NCI-H524 treated with DMSO at 0.1 percent for 48 hours (cell line): ENCODE measurements around the gene HAO1.

ENCODE experiments used
- DNase-seq: peaks from one replicate; lab custom pipeline; 2025; lab: John Stamatoyannopoulos, UW

HAO1 gene

DNA sequence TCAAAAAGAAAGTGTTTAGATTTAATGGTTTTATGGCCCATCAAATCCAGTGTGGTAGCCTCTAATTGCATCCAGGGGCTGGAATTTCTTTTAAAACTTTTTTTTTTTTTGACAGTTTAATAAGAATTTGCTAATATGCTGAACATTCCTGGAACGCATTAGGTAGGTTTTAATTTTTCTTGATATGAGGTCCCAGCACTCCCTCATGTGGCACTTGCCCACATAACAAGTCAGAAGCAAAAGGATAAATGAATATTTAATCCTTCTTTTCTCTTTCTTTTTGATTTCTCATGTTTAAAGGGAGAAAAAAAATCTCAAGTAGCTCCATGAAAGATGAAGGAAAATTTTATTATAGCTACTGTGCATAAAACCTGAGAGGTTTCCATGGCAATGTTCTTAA, 13.5 kb downstream of the HAO1 start:
- no peak for DNase-seq

DNA sequence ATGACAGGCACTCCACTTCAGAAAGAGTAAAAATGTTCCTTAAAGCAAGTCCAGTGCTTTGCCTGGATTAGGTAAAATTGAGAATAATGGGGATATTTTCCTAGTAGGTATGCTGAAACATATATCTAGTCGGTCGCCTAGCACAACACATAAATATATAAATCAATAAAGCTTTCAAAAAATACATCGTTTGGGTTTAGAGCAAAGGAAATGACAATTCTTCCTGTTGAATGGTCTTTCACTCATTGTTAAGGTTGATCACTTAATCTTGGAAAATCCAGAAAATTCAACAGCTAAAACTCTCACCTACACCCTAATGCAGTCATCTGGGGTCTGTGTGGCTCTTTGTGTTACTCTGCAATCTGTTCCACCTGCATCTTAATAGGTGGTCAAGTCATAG, 13.9 kb downstream of the HAO1 start:
- no peak for DNase-seq

DNA sequence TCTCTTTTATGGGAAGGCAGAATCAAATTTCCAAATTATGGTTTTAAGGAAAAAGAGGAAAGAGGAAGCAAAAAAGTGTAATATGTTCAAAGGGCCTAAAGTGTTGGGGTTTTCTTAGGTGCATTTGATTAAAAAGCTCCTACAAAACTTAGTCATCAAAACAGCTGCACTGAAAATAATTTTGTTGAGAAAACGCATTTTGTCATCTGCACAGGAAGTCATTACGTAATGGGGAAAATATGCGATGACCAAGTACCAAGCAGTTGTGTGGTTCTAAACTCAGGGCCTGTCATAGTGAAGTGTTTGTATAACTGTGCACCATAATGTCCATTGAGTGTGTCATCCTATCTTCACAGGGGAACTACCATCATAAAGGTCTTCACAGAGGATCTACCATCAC, 15.6 kb downstream of the HAO1 start:
- DNase-seq, result no peak

DNA sequence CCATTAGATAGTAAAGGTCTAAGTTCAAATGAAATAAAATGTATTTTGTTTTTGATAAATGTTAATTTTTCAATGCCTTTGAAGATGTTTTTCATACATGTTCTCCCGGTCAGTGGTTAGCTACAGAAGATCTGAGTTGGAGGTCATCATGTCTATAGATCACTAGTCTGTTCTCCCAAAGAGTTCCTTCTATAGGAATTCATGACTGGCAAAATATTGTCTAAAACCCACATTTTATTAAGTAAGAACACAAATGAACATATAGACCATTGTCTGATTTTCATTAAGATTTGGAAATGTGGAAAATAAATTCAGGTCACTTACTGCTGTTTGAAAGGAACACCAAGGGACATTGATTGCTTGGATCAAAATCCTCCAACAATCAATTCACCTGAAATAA, 23.6 kb downstream of the HAO1 start:
- no peak for DNase-seq

DNA sequence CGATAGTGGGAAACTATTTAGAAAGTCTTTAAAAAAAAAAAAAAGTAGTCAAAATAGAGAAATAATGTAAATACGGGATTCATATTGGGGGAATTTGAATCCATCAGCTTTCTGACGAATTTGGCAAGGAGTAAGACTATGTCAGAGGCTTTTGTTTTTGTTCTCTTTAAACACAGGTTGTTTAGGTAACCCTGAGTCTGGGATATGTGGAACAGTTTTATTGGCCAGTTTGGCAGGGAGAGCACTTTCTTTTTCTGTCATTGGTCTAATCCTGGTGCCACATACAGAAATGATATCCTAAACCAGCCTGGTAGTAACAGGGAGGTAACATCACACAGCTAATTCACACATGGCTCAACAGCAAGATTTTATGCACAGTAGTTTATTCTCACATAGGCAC, 27.7 kb downstream of the HAO1 start:
- no peak for DNase-seq

DNA sequence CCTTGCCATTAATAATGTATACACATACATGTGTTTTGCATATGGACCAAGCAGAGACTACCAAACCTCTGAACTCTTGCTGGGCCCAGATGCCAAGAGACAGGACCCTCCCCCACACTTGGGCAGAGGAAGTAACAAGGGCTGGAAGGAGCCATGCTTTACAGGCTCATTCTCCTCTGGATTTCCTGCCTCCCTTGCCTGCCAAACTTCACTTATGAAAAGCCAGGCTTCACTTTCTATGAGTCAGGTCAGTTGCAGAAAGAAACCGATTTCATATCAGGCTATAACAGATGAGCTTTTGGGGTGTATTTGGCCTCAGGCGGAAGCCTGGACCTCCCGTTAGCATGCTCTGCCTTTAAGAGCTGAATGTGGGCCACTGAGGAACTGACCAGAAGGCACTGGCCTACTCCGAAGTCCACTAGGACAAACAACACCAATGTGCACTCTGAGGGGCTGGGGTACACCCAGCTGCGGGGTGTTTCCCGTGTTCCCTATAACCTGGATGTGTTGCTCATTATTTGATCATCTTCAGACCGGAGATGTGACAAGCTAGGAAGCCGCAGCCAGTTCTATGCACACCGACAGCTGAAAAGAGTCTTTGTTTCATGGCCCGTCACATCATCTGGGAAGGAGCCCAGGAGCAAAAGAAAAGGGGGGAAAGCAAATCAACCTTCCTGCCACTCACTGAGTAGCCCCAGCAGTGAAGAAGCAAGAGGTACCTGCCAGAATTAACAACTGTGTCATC, 28.5 kb downstream of the HAO1 start:
- DNase-seq, result no peak

DNA sequence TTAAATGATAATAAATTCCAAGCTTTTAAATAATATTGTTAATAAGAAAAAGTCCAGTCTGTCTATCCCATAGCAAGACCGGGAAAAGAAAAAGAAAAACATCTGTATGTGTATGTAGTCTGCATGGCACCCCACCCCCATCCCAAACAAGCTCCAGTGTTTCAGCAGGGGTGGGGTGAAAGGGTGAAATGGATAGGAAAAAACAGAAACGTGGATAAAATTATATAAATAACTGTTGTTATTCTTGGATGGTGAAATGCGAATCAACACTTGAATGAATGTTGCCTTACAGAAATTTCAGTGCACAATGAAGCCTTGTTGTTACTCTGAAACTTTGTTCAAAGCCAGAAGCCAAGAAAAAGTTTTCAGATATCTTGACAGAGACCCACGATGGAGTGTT, 31.4 kb downstream of the HAO1 start:
- DNase-seq, result no peak

DNA sequence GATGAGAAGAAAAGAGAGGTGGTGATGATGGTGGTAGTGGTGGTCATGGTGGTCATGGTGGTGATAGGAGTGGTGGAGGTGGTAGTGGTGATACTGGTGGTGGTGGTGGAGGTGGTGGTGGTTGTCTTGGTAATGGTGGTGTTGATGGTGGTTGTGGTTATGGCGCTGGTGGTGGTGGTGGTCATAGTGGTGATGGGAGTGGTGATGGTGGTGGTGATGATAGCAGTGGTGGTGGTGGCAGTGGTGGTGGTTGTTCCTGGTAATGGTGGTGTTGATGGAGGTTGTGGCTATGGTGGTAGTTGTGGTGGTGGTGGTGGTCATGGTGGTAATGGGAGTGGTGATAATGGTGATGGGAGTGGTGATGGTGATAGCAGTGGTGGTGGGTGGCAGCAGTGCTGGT, 36.8 kb downstream of the HAO1 start:
- DNase-seq, result no peak

DNA sequence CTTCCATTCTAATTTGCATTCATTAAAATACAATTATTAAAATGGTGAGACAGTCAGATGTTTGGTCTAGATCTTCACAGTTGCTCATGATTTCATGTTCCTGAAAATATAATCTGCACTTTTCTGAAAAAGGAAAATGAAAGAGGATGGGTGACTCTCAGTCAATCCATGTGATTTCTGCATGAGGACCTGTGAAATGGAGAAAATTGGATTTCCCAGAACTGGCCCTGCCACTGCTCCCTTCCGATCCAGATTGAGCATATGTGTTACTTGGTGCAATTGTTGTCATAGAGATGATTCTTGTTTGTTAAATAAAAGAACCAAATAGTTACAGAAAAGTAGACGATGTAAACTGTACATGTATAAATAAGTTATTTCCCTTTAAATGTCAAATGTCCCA, 37.4 kb downstream of the HAO1 start:
- DNase-seq, result no peak

DNA sequence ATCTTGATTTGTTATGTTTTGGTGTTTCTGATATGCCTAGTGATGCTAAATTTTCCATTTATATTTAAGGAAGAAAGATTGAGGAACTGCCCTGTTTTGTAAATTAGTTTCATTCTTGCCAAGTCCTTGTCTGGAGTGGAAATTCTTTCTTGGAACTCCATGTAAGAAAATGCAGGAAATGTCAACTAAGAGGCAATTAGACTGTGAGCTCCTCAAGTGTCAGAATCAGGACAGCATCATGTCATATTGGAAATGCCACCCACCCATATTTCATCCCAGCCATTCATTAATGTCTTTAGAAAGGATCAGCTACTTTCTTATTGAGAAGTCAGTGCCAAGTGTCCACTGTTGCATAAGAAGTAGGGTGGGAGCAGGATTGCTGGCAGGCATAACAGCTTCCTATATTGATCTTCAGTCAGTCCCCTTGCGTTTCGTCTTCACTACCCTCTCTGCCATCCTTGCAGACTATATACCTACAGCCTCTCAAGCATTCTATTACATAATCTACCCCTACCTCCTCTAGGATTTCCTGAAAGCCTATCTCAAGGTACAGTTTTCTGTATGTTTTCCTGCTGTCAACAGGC, 42.4 kb downstream of the HAO1 start:
- no peak for DNase-seq

DNA sequence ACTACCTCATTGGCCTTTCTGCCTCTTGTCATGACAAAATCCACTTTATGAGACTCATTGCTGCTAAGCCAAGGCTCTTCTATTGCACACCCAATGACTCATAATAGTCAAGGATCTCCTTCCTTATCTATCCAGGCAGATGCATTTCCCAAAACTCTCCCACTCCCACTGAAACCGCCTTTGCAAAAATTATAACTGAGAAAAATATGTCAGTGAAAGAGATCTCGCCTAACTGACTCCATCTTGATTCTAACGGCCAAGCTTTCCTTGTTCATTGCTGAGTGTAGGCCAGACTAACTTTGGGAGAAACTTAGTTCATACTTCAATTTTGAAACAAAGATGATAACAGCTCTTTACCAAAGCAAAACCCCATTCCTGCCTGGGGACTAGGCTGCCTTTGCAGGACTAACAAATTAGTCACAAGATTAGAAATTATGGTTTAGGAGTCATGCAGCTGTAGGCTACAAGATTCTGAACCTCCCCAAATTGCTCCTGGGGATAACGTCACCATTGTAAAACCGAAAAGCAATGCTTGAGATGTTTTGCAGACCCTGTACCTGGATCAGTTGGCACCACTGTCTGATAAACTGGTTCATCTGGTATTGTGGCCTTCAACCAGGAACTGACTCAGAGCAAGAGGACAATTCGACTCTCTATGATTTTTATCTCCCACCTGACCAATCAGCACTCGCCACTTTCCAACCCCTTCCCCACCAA, 47.1 kb downstream of the HAO1 start:
- DNase-seq, result no peak

DNA sequence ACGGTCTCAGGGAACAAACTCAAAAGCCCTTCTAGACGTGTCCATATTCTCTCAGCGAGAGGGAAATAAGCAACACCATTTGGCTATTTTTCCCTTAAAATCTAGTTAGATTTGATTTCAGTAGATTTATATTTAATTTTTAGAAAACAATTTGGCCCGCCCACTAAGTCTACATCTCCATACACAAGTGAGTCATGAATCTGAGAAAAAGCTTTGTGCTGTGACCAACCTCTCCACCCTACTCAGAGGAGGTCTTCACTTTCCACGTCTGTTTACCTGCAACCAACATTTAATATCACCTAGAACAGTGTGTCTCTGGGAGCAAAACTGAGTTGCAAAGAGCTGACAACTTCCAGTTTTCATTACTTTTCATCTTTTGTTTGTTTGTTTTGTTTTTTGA, 48.6 kb downstream of the HAO1 start:
- no peak for DNase-seq

DNA sequence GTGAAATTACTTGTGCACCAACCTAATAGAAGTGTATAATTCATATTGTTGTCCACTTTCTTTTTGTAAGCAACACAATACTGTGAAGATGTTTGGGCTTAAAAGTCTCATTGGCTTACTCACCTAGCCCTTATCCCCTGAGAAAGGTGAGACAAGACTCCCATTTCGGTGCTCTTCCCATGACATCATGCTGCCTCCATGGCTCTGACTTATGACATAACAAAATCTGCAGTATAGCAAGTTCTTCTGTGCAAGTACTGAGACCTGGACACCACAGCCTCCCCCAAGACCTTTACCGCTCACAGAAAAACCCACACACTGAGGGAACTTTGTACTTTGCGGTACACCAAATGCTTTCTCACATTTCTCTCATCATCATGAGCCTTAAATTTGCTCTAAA, 50.5 kb downstream of the HAO1 start:
- no peak for DNase-seq

DNA sequence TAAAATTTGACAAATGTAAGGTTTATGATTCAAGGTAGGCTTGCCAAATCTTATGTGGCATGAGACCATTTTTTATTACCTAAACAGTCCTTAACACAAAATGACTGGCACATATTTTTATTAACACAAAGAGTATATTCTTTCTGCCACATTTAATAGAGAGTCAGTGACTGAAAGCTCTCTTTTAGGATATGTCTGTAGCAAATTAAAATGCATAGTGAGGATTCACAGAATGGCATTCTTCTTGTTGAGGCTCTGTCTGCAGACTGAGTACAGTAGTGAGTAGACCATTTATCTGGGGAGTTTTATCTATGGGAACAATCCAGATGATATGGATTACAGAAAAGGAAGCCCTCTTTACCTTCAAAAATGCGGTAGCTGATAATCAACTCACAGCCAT, 56.5 kb downstream of the HAO1 start:
- no peak for DNase-seq

DNA sequence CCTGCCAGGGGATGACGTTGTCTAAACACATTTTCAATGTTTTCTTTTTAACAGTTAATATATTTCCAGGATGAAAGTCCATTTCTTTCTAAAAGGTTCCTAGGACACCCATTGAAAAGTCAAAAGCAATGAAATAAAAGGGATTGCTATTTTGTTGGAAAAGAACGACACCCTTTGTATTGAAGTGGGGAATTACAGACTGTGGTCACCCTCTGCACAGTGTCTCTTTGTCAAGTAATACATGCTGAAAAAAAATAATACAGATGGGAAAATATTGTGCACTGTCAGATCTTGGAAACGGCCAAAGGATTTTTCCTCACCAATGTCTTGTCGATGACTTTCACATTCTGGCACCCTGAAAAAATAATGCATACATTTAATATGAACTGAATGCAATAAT, 56.9 kb downstream of the HAO1 start:
- no peak for DNase-seq

DNA sequence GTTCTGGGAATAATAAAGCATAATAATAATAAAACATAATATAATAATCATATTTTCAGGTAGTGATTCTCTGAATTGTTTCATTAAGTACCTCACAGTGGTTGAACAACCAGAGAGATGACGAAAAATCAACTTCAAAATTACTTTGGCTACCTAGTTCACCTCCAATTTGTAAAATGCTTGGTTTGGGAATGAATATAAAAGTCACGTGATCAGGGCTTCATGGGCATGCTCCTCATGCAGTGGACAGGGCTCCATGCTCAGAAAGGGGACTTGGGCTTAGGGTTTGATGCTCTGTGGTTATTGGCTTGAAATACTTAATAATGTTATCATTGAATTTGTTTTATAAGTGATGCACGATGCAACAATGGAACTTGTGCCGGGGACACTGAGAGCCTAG, 58.2 kb downstream of the HAO1 start:
- DNase-seq, result no peak

DNA sequence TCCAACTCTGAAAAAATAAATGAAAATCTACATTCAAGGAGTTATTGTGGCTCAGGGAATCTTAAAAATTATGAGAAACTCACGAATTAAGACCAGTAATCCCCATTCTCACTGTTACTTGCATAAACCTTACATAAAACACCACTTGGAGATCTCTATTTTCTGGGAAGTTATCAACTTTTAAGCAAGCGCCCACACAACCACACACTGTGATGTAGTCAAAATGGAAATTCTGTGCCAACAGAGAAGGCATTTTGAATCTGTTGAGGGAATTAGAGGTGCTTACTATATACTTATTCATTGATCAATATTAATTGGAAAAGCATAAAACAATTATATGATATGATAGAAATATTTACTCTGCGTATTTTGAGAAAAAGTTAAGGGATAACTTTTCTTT, 58.7 kb downstream of the HAO1 start:
- no peak for DNase-seq

DNA sequence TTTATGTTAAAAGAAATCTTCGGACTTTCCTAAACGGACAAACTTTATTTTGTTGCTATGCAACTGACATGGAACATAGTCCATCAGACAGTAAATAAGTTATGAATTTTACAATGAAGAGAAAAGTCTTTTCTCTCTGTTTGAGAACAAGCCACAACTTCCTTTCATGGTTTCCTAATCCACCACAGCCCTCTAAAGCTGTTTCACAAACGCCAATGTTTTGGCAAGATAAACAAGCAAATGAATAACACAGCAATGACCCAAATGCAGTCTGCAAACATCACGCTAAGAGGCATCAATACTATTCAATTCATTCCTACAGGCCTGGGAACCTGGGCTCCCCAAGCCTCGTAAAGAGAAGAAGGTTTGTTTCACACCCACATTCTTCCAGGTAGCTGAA, 60.4 kb downstream of the HAO1 start:
- DNase-seq, result no peak

DNA sequence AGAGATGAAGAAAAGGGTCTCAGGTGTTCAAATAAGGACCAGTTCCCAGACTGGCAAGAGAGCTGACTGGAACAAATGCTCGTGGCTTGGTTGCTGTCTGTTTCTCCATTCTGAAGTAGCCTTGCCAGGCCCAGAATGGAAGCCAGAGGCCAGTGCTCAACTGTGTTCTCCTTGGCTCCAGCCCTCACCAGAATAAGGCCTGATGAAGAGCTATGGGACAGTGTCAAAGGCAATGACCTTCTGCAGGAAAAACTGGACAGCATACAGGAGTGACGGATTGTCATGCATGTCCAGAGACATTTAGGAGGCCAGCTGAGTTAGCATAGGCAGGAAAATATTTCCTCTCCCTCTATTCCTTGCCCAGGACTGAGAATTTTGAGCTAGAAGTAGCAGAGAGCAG, 72.2 kb downstream of the HAO1 start:
- no peak for DNase-seq

DNA sequence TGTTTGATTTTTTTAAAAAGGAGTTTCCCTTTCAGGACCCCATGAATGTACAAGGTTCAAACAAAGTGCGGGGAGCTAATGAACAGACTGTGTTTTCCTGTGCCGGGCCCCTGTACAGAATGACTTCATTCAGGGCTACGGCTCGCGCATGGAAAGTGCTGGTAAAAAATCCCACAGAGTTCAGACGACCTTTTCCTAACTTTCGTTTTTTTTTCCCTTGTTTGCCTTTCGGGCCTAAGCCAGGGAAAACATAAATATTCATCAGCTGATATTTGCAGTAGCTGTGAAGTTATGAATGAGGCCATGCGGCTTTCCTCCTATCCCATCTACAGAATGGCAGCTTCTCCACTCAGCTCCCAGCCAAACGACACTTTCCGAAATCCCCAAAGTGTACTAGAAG, 74.0 kb downstream of the HAO1 start:
- DNase-seq, result no peak

DNA sequence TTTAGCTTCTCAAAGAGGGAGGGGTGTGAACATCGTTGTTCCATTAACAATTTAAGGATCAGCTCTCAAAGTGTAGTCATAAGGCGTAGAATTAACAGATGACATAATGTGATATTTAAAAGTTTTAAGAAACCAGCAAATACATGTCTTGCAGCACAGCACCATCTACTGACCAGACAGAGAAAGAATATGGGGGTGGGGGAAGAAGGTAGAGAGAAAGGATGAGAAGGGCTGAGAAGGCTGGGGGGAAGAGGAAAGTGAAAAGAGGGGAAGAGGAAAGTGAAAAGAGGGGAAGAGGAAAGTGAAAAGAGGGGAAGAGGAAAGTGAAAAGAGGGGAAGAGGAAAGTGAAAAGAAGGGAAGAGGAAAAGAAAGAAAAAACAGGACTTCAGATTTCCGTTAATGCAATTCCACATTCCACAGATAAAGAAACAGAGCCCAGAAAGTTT, 80.9 kb downstream of the HAO1 start:
- no peak for DNase-seq

DNA sequence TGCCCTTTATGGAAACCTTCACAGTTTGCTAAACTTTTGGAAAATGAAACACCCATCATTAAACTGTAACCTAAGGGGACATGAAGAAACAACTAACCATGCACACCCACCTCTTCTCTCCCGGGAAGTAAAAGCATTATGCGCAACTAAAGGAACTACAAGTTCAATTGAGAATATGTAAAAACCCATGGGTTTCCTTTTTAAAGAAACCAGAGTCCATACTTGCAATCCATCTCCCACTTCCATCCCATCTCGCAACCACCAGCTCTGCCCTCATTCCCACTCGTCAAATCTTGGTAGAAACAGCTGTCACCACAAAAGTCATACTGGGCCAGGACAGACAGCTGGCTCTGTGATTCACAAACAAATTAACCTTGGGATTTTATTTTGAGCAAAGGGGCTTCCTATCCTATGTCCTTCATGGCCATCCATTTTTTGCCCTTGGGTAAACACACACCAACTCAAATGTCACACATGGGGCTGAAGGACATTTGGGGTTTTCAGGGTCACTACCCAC, 81.5 kb downstream of the HAO1 start:
- no peak for DNase-seq

DNA sequence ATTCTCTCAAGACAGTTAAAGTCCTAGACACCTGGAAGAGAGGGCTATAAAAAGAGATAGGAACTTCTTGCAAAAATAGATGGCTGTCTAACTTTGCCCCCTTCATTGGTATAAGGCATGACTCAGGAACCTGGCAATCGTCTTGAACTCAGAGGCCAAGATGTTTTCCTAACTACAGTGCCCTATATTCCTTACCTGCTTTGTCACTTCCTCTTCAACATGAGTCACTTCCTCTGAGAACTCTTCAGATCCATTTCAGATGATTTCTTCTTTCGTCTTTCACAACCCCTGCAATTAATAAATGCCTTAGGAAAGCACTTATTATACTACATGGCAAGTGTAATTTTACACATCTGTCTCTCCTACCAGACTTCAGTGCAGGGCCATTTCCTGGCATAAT, 83.5 kb downstream of the HAO1 start:
- DNase-seq, result no peak
